GM13976 (cell line): ENCODE data around the gene UNC5C.

Experiments used
- DNase-seq: peaks from one replicate; pipeline ENCODE4 v3.0.0; 2012; ENCODE audit warnings: low spot score
- CTCF ChIP-seq: IDR thresholded peaks from 2 replicates; pipeline ENCODE4 v1.5.1; 2012; ENCODE audit warnings: borderline replicate concordance, mild to moderate bottlenecking; ENCODE audit not compliant: insufficient read depth; ENCODE audit errors: extremely low read depth, missing control alignments, control extremely low read depth
- in situ Hi-C: fragments of 300-500 bp; cut with MboI; formaldehyde crosslinking; loops from one replicate; pipeline ENCODE4 v1.12.0; 2022; ENCODE audit warnings: low sequenced_read_pairs, mixed read lengths, inconsistent platforms; ENCODE audit not compliant: unreplicated experiment

Gene UNC5C

DNA sequence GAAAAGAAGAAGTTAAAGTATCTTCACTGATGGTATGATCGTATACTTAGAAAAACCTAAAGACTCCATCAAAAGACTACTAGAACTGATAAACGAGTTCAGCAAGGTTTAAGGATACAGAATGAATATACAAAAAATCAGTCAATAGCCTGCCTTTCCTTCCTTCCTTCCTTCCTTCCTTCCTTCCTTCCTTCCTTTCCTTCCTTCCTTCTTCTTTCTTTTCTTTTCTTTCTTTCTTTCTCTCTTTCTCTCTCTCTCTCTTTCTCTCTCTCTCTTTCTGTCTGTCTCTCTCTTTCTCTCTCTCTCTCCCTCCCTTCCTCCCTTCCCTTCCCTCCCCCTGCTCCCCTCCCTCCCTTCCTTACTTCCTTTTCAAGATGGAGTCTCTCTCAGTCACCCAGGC lies 428.3 kb downstream of the UNC5C start:
- no peak for DNase-seq
- TF ChIP-seq CTCF, result no peak
- in situ Hi-C loops, result loop anchor here (25.0 kb wide), 1 partner anchor 483 kb away; no protein-coding TSS in a partner anchor

DNA sequence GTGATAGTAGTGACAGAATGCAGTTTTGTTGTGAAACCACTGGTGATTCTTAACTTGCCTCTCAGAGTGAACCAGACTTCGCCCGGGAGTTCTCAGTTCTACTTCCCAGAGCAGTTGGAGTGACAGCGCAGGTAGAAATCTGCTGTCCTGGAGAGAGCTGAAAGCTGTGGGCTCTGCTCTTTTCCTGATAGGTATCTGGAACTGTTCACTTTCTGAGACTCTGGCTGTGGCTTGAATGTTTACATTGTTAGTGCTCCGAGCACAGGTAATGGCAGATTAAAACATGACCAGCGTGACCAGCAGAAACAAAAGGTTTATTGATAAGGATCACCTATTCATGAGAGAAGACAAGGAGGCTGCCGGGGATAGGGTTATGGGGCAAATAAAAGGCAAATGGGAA lies 430.3 kb downstream of the UNC5C start:
- in situ Hi-C loops, result loop anchor here (25.0 kb wide), 1 partner anchor 481 kb away; no protein-coding TSS in a partner anchor

GRCh38 chr4:95114521-95114920 lies 434.3 kb downstream of the UNC5C start:
- in situ Hi-C loops, result loop anchor here (25.0 kb wide), 1 partner anchor 477 kb away; no protein-coding TSS in a partner anchor
- no peak for TF ChIP-seq CTCF
- no peak for DNase-seq

More for the DNA sequence above, 430.3 kb downstream of the UNC5C start:
- no peak for TF ChIP-seq CTCF
- no peak for DNase-seq
